Upper lobe of right lung (tissue), 1 donor: Measurements from ENCODE around the gene SPRN. TPM values are rescaled to one million over a fixed set of nuclear protein-coding genes. Genes with fewer than 3 reads are reported as not detected.

Source experiments
- ATAC-seq: fragments of 200-7000 bp; cut with Tn5 transposase; one replicate; pipeline ENCODE4 v1.9.1; 2020; ENCODE audit warnings: mild to moderate bottlenecking, moderate library complexity
- DNase-seq: peaks from one replicate; pipeline ENCODE4 v3.0.0-alpha.2; 2020
- H3K27ac ChIP-seq: fragments of 200-600 bp; one replicate; pipeline ENCODE4 v1.8.0; 2022
- H3K27me3 ChIP-seq: fragments of 200-600 bp; one replicate; pipeline ENCODE4 v1.8.0; 2022; ENCODE audit warnings: mild to moderate bottlenecking
- H3K36me3 ChIP-seq: fragments of 200-600 bp; one replicate; pipeline ENCODE4 v1.8.0; 2022
- H3K4me1 ChIP-seq: fragments of 200-600 bp; one replicate; pipeline ENCODE4 v1.8.0; 2022
- H3K4me3 ChIP-seq: fragments of 200-600 bp; one replicate; pipeline ENCODE4 v1.8.0; 2022; ENCODE audit warnings: mild to moderate bottlenecking
- H3K9me3 ChIP-seq: fragments of 200-600 bp; one replicate; pipeline ENCODE4 v1.8.0; 2022
- intact Hi-C: fragments of 100-400 bp; cut with DNase I; formaldehyde crosslinking; loops from one replicate; pipeline ENCODE4 v1.11.0; 2022
- total RNA-seq: library from RNA; stranded (reverse); fragmentation: NEBNext Ultra II Directional; extraction: Animal tissue kit (Norgen Biotek cat#: 25700); gene quantifications from one replicate; pipeline ENCODE4 v1.2.1, GENCODE V29; 2021
- TF ChIP-seq, protein P1 (sequence below): fragments of 200-600 bp; IDR thresholded peaks from one replicate; pipeline ENCODE4 v1.8.0; 2022; ENCODE audit warnings: antibody characterized with exemption
- donor health status: DM: no; HTN: yes; CAD: no; lungs with severe emphysema.

Gene SPRN
- total RNA-seq, 1 donor from 2014 or later, result not detected

DNA sequence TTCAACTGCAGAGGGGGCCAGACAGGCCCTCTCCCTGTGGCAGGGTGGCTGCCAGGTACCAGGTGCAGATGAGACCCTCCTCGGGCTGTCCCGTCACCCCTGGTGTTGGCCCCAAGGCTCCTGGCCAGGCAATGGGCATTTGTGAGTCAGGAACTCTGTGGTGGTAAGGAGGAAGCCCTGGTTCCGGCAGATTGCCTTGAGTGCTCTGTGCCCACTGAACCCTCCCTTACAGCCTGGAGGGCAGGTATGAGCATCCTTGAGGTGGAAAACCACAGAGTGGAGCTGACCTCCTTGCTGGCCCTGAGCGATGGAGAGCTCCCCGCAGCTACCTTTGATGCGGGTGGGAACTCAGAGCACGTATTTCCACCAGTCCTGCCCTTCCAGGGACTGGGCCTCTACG, 43.4 kb downstream of the SPRN start:
- no peaks in the 10 kb centered on the region for H3K9me3 ChIP-seq
- intact Hi-C loops, result no loop called here
- no peaks in the 10 kb centered on the region for H3K27me3 ChIP-seq
- ATAC-seq, result no peak
- H3K4me1 ChIP-seq, result peaks cover 8% of the 10 kb centered on the region
- no peak overlapping the region for H3K27ac ChIP-seq
- TF ChIP-seq, protein P1, sequence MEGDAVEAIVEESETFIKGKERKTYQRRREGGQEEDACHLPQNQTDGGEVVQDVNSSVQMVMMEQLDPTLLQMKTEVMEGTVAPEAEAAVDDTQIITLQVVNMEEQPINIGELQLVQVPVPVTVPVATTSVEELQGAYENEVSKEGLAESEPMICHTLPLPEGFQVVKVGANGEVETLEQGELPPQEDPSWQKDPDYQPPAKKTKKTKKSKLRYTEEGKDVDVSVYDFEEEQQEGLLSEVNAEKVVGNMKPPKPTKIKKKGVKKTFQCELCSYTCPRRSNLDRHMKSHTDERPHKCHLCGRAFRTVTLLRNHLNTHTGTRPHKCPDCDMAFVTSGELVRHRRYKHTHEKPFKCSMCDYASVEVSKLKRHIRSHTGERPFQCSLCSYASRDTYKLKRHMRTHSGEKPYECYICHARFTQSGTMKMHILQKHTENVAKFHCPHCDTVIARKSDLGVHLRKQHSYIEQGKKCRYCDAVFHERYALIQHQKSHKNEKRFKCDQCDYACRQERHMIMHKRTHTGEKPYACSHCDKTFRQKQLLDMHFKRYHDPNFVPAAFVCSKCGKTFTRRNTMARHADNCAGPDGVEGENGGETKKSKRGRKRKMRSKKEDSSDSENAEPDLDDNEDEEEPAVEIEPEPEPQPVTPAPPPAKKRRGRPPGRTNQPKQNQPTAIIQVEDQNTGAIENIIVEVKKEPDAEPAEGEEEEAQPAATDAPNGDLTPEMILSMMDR, result no peak
- H3K36me3 ChIP-seq, result no peaks in the 10 kb centered on the region
- DNase-seq, result no peak
- no peak overlapping the region for H3K4me3 ChIP-seq

DNA sequence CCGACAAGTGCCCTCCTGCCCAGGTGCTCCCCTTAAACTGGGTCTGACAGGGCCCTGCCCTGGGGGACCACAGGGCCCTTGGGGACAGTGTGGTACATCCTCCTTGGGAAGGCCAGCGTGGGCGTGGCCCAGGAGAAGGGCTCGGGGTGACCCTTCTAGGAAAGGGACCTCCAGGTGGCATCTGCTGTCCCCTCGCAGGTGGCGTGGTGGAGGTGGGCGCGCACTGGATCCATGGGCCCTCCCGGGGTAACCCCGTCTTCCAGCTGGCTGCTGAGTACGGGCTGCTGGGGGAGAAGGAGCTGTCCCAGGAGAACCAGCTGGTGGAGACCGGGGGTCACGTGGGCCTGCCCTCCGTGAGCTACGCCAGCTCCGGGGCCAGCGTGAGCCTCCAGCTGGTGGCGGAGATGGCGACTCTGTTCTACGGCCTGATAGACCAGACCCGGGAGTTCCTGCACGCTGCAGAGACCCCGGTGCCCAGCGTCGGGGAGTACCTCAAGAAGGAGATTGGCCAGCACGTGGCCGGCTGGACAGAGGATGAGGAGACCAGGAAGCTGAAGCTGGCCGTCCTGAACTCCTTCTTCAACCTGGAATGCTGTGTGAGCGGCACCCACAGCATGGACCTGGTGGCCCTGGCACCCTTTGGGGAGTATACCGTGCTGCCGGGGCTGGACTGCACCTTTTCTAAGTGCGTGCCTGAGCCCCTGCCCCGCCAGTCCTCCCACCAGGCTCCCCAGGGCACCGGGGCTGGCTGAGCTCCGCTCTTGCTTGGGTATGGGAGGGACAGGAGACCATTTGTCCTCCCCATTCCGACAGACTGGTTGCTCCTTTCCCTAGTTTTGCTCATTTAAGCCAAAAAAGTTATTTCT, 44.4 kb downstream of the SPRN start:
- H3K4me1 ChIP-seq, result peaks cover 8% of the 10 kb centered on the region
- H3K36me3 ChIP-seq, result no peaks in the 10 kb centered on the region
- no peaks in the 10 kb centered on the region for H3K27me3 ChIP-seq
- H3K4me3 ChIP-seq, result peak overlapping the region; percentile 71
- H3K27ac ChIP-seq, result peak overlapping the region; percentile 47
- TF ChIP-seq, protein P1, result no peak
- intact Hi-C loops, result no loop called here
- DNase-seq (peak; percentile 73), ATAC-seq (peak; percentile 4)
- H3K9me3 ChIP-seq, result no peaks in the 10 kb centered on the region

DNA sequence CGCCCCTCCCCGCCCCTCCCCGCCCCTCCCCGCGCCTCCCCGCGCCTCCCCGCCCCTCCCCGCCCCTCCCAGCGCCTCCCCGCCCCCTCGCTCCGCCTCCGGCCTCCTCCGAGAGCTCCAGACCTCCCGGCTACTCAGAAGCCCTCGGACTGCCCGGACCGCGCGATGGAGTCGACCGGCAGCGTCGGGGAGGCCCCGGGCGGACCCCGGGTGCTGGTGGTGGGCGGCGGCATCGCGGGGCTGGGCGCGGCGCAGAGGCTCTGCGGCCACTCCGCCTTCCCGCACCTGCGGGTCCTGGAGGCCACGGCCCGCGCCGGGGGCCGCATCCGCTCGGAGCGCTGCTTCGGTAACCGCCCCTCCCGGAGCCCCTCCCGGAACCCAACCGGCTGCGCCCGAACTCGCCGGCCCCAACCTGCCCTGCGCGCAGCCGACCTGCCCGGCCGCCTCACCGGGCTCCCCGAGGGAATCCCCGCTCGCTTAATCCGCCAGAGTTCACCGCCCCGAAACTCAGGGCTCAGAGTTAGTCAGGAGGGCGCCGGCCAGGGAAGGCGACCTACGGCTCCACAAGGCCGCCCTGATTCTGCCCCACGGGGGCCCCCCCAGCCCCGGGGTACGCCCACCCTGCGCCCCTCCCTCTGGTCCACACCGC, 45.1 kb downstream of the SPRN start, which contains the start of gene PAOX:
Gene PAOX, plus strand, starts transcription at position 111 of the 649 bp plus-strand sequence. Its CDS starts 55 bp downstream, at position 166.
- Histone ChIP-seq H3K36me3 (no peaks in the 10 kb centered on the region), H3K27me3 (no peaks in the 10 kb centered on the region), H3K4me3 (peak within 1 kb of the TSS; percentile 81), H3K27ac (peak within 1 kb of the TSS; percentile 82), H3K9me3 (no peaks in the 10 kb centered on the region), H3K4me1 (peaks cover 11% of the 10 kb centered on the region)
- peak; percentile 89 for DNase-seq
- ATAC-seq, result peak; percentile 77
- intact Hi-C loops, result no loop called here
- TF ChIP-seq, protein P1, result no peak

DNA sequence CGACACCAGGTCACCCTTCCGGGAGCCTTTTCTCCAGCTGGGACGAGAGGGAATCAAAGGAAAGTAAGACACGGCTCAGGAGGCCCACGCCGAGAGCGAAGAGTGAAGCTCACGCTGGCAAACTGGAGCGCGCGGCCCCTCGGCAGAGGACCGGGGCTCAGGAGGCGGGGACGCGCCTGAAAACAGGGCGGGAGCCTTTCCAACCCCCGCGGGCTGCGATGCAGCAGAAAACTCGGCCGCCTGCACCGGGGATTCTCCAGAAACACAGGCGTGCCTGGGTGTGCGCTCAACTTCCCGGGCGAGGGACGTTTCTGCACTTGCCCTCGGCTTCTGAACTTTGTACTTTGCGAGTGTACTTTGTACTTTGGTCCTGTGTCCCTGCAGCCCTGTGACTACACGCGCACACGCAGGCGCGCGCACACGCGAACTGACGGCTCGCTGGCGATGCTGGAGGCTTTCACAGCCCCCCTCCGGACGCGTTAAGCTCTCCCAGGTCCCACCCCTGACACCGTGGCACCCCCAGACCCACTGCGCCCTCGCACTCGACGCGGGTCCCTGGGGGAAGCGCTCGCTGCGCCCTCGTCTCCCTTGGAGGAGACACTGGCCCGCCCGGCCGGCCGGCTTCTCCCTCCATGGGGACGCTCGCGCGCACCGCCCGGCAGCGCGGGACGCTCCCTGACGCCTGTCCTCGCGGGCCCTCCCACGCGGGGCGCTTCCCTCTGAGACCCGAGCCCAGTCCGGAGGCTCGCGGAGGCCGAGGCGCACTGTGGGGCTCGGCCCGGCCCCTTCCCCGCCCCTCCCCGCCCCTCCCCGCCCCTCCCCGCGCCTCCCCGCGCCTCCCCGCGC, 46.0 kb downstream of the SPRN start:
- no peaks in the 10 kb centered on the region for H3K36me3 ChIP-seq
- intact Hi-C loops, result no loop called here
- no peaks in the 10 kb centered on the region for H3K27me3 ChIP-seq
- ATAC-seq (peak; percentile 84), DNase-seq (peak; percentile 90)
- H3K4me1 ChIP-seq, result peaks cover 15% of the 10 kb centered on the region
- H3K4me3 ChIP-seq, result peak overlapping the region; percentile 81
- TF ChIP-seq, protein P1, result no peak
- H3K27ac ChIP-seq, result peak overlapping the region; percentile 82
- no peaks in the 10 kb centered on the region for H3K9me3 ChIP-seq

DNA sequence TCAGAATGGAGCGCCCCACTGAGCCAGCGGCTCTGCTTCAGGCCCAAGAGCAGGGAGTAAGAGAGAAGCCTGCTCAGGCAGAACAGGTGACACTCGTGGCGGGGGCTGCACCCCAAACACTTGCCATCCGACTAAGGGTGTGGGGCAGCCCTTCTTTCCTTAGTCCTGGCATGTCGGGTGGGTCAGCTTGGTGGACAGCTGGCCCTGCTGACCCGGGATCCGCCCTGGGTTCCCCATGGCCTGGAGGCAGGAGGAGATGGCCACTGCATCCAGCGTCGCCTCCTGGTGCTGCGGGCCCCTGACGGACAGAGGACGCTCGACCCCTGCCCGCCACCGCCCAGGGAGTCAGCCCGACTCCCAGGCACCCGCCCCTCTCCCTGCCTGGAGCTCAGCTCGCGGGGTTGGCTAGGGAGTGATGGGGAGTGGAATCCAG, 46.6 kb downstream of the SPRN start:
- Histone ChIP-seq H3K27me3 (no peaks in the 10 kb centered on the region), H3K36me3 (no peaks in the 10 kb centered on the region), H3K9me3 (no peaks in the 10 kb centered on the region), H3K4me3 (peak overlapping the region; percentile 81), H3K27ac (peak overlapping the region; percentile 82), H3K4me1 (peaks cover 15% of the 10 kb centered on the region)
- TF ChIP-seq, protein P1, result no peak
- intact Hi-C loops, result no loop called here
- DNase-seq, result no peak
- ATAC-seq, result no peak
